GM12875 (cell line): Measurements from ENCODE around the gene APOO.
"Not testable (repeated sequence)": the region's sequence is repeated elsewhere in the genome, so short reads cannot be mapped to it uniquely, and the experiment has no call there.

Experiments used
- H3K4me3 ChIP-seq: one replicate; pipeline ENCODE4 v1.5.1; 2011; ENCODE audit warnings: low read depth, low read length, control low read depth
- TF ChIP-seq, protein P1 (sequence below): IDR thresholded peaks from 2 replicates; pipeline ENCODE4 v1.5.1; 2011; ENCODE audit warnings: low read depth, mild to moderate bottlenecking, control low read depth, inconsistent platforms, low read length, moderate library complexity, borderline replicate concordance; ENCODE audit not compliant: insufficient read depth

APOO gene

DNA sequence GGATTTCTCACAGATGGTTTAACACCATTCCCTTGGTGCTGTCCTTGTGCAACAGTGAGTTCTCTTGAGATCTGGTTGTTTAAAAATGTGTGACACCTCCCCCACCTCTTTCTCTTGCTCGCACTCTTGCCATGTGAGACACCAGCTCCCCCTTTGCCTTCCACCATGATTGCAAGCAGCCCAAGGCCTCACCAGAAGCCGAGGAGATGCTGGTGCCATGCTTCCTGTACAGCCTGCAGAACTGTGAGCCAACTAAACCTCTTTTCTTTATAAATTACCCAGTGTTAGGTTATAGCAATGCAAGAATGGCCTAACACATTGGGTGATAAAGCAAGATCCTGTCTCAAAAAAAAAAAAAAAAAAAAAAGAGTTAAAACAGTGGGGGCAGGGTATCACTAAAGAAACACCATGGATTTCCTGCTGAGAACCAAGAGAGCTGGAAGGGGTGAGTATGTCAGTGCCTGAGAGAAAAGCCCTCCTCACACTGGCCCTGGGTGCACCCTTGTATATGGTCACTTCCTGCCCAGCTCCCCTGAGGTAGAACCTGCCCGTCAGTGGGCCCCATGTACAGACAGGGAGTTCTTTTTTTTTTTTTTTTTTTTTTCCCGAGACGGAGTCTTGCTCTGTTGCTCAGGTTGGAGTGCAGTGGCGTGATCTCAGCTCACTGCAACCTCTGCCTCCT is 46.4 kb downstream of the APOO start:
- TF ChIP-seq, protein P1, sequence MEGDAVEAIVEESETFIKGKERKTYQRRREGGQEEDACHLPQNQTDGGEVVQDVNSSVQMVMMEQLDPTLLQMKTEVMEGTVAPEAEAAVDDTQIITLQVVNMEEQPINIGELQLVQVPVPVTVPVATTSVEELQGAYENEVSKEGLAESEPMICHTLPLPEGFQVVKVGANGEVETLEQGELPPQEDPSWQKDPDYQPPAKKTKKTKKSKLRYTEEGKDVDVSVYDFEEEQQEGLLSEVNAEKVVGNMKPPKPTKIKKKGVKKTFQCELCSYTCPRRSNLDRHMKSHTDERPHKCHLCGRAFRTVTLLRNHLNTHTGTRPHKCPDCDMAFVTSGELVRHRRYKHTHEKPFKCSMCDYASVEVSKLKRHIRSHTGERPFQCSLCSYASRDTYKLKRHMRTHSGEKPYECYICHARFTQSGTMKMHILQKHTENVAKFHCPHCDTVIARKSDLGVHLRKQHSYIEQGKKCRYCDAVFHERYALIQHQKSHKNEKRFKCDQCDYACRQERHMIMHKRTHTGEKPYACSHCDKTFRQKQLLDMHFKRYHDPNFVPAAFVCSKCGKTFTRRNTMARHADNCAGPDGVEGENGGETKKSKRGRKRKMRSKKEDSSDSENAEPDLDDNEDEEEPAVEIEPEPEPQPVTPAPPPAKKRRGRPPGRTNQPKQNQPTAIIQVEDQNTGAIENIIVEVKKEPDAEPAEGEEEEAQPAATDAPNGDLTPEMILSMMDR = no peak
- no peak overlapping the region for H3K4me3 ChIP-seq

DNA sequence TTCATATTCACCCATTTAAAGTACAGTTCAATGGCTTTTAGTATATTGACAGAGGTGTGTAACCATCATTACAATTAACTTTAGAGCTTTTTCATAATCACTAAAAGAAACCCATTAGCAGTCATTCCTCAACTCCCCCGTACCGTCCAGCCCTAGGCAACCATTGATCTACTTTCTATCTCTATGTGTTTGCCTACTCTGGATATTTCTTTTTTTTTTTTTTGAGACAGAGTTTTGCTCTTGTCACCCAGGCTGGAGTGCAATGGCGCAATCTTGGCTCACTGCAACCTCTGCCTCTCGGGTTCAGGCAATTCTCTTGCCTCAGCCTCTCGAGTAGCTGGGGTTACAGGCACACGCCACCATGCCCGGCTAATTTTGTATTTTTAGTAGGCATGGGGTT is 48.5 kb downstream of the APOO start:
- not testable (repeated sequence) for H3K4me3 ChIP-seq

- no peak overlapping the region for H3K4me3 ChIP-seq
- TF ChIP-seq, protein P1 = no peak
Measured at GRCh38 chrX:23857935-23858334, 49.8 kb downstream of the APOO start.

- H3K4me3 ChIP-seq = no peak overlapping the region
- TF ChIP-seq, protein P1 = no peak
Measured at GRCh38 chrX:23857363-23857762, 50.4 kb downstream of the APOO start.

GRCh38 chrX:23855569-23855968 is 52.2 kb downstream of the APOO start:
- TF ChIP-seq, protein P1 = no peak
- H3K4me3 ChIP-seq = no peak overlapping the region

GRCh38 chrX:23854945-23855344 is 52.8 kb downstream of the APOO start:
- H3K4me3 ChIP-seq = no peak overlapping the region
- TF ChIP-seq, protein P1 = no peak

- H3K4me3 ChIP-seq = no peak overlapping the region
- TF ChIP-seq, protein P1 = no peak
Measured at GRCh38 chrX:23854122-23854521, 53.6 kb downstream of the APOO start.
